NCI-H1092 (cell line): Measurements from ENCODE around the gene SLC35A3.
"Not testable (repeated sequence)": the region's sequence is repeated elsewhere in the genome, so short reads cannot be mapped to it uniquely, and the experiment has no call there.

Experiments used
- DNase-seq: peaks from one replicate; lab custom pipeline; 2025; lab: John Stamatoyannopoulos, UW

Gene SLC35A3

DNA sequence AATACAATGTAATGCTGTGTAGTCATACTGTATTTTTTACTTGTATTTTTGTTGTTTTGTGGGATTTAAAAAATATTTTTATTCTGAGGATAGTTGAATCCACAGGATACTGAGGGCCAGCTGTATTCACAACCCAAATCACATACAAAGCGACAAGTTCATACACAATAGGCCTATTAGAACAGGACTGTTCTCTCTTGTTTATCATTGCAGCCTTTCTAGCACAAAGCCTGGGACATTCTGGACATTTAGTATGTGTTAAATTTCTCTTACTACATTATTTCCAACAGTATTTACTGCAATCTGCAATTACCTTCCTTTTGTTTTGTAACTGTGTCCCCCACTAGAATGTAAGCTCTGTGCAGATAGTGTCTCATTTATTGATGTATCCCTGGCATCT is 65.4 kb downstream of the SLC35A3 start:
- no peak for DNase-seq

- DNase-seq, result no peak
These were observed 67.2 kb downstream of the SLC35A3 start for GRCh38 chr1:100036718-100037655.

GRCh38 chr1:100037656-100037926 is 67.8 kb downstream of the SLC35A3 start:
- no peak for DNase-seq

DNA sequence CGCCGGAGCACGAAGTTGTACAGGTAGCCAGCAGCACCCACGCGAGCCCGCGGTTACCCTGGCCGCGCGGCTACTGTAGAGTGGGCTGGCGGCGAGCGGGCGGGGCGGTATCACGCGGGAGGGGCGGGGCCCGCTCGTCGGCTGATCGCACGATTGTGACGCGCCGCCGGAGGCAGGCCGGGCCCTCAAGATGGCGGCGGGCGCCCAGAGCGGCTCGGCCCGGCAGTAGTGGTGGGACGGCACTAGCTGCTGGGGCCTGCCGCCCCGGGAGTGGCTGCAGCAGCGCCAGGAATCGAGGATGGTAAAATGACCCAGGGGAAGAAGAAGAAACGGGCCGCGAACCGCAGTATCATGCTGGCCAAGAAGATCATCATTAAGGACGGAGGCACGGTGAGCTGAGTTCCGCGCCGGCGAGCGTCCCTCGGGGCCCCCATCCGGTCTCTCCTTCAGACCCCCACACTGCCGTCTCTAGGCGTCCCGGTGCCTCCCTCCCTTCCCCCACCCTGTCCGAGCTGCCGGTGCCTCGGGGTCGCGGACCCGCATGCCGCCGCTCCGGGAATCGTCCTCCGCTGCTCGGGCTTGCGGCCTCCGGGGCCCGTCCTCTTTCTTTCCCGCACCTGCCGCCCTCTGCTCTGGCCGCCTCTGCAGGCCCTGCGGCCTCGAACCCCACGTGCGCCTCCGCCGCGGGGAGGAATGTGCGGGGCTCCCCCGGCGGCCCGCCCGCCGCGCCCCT is 68.3 kb downstream of the SLC35A3 start:
- DNase-seq, result peak; percentile 63

DNA sequence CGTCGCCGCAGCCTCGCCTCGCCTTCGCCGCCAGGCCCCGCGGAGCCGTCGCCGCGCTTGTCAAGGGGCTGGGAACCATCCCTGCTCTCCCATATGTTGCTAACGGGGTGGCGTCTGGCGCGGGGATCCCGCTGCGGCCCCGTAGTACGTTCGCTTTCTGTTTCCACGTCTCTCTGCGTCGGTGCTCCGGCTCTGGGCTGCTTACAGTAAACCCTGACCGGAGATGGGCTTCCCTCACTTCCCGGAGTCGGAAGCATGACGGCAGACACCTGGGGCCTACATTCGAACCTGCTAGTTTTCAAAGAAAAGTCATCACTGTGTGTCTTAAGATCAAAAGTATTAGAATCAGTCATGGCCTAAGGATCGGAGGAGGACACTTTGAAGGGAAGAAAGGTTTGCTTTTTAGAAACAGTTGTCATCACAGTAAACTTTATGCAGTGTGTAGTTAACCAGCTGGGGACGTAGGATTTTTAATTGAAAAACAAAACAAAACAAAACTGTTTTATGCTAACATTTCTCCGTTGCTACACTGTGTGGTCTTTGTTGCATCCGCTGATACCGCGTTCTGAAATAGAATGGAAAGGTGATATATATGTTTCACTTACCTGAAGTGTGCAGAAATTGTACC is 69.0 kb downstream of the SLC35A3 start:
- DNase-seq, result no peak

- DNase-seq, result no peak
These were observed 69.8 kb downstream of the SLC35A3 start for GRCh38 chr1:100039591-100039990.

GRCh38 chr1:100045206-100045605 is 75.4 kb downstream of the SLC35A3 start:
- no peak for DNase-seq

DNA sequence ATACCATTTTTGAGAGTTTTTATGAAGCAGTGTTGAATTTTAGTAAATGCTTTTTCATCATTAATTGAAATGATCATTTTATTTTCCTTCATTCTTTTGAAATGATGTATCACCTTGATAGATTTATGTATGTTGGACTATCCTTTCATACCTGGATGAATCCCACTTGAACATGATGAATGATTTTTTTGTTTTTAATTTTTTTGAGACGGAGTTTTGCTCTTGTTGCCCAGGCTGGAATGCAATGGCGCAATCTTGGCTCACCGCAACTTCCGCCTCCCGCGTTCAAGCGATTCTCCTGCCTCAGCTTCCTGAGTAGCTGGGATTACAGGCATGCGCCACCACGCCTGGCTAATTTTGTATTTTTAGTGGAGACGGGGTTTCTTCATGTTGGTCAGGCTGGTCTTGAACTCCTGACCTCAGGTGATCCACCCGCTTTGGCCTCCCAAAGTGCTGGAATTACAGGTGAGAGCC is 77.5 kb downstream of the SLC35A3 start:
- not testable (repeated sequence) for DNase-seq

DNA sequence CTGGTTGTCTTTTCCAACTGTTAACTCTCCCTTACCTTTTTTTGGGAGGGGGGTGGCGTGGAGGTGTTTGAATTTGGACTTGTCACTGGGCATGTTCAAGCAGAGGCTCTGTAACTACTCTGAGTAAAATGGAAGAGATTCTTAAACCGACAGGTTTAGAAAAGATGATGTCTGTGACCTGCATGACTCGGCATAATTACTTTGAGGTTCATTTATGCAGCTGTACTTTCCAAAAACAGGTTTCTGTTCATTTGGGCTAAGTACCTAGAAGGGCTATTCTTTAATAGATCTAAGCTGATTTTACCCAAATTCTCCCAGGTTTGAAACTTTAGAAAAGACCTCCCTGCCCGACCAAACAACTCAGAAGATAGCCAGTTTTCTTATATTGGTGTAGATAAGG is 80.3 kb downstream of the SLC35A3 start:
- DNase-seq, result no peak

DNA sequence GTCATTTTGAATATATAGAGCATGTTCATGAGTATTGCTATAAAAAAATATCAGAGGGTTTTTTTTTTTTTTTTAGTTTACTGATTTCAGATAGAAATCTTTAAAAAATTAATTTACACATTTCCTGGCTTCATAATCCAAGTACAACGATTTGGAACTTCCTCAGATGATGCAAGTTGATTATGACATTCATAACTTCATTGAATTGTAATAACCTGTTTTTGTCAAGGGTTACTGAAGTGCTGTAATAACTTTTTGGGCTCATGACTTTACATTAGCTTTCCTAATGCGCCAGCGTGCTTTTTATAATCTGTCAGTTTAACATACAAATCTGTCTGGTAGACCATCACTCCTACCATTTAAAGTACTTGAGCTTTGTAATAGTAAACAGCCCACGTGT is 81.6 kb downstream of the SLC35A3 start:
- no peak for DNase-seq

- DNase-seq, result no peak
These were observed 82.1 kb downstream of the SLC35A3 start for GRCh38 chr1:100051893-100052292.

DNA sequence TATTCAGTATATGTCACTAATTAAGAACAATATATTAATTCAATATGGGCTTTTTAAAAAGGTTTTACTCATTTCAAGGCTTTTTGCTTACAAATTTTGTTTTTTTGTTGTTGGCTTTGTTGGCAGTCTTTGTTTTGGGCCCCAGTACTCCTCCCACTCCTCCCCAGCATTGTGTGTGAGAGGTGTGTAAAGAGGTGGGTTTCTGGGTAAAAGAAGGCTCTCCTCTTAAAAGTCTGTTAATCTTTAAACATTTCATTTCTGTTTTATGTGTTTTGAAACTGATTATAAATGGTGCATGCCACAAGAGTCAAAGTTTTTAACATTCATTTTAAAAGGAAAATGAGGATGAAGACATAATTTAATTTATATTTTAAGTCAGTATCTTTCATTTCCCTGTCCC is 83.3 kb downstream of the SLC35A3 start:
- no peak for DNase-seq

DNA sequence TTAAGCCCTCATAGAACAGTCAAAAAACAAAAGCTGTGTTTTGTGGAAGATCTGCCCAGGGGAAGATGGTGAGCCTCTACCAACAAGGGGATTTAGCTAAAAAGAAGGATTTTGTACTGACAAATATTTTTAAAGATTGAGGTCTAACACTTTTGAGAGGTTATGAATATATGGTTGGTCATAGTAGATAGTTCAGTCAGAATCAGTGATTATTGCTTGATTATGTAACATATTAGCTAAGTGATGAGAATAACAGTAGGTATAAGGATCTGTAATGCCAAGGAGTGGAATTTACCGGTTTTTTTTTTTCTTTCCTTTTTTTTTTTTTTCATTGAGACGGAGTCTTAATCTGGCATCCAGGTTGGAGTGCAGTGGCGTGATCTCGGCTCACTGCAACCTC is 83.9 kb downstream of the SLC35A3 start:
- DNase-seq, result no peak

DNA sequence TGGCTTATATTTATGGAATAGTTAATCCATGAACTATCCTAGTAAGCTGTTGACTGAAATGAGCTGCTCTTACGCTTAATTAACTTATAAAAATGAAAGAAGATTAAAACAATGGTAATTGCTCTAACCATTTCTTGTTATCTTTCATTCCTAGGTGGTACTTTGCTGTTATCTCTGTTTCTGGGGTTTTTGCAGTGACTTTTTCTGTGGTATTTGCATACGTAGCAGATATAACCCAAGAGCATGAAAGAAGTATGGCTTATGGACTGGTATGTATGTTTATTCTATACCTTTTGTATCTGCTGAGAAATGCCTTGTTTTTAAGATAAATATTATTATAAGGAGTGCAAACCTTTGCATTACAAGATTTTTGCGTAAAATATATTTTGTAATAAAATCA is 91.9 kb downstream of the SLC35A3 start:
- no peak for DNase-seq

- no peak for DNase-seq
These were observed 95.6 kb downstream of the SLC35A3 start for GRCh38 chr1:100065183-100065968.

- no peak for DNase-seq
These were observed 96.1 kb downstream of the SLC35A3 start for GRCh38 chr1:100065969-100066227.

- DNase-seq, result no peak
These were observed 100.6 kb downstream of the SLC35A3 start for GRCh38 chr1:100070201-100070939.

DNA sequence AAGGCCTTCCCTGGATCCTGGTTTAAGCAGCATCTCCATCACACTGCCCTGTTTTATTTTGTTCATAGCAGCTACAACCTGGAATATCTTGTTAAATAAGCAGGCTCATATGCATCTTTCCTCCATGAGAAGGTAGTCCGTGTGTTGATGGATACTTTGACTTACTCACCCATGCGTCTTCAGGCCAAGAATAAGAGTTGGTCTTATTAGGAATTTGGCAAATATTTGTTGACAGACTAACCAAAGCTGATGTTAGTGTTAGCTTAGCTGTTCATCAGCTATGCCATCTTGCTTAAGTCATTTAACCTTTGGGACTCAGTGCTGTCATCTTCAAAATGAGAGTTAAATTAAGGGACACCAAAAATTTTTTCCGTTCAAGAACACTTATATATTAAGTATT is 103.7 kb downstream of the SLC35A3 start:
- DNase-seq, result no peak

DNA sequence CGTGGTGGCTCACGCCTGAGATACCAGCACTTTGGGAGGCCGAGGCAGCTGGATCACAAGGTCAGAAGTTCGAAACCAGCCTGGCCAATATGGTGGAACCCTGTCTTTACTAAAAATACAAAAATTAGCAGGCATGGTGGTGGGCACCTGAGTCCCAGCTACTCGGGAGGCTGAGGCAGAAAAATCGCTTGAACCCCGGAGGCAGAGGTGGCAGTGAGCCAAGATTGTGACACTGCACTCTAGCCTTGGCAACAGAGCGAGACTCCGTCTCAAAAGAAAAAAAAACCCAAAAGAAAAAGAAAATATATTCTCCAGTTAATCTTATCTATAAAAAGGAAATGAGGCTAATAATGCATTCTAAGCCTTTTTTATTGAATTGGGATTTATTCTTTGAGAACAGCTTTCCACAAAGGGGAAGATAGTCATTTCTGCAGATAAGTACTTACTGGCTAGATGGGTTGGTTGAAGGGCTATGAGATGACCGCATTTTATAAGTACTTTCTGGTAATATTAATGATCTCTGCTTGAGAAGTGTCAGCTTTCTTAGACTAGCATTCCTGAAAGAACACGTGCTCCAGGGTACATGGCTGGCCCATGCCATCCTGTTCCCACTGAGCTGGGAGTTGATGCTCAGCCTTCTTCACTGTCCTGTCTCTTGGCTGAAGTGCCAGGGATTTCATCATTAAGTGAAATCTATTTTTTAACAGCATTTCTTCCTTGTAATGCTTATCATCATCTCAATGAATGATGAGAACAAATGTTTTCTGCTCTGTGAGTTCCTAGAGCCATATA is 105.0 kb downstream of the SLC35A3 start:
- no peak for DNase-seq

DNA sequence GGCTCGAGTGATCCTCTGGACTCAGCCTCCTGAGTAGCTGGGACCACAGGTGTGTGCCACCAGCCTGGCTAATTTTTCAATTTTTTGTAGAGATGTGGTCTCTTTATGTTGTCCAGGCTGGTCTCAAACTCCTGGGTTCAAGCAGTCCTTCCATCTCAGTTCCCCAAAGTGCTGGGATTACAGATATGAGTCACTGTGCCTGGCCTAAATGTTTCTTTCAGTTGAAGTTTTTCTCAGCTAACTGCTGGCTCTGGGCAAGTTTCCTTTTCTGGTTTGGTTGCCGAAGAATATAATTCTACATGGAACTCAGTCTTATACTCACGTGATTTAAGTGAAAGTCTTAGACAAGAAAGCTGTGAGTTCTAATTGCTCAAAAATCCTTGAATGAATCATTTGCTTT is 106.0 kb downstream of the SLC35A3 start:
- DNase-seq, result no peak

- DNase-seq, result no peak
These were observed 106.5 kb downstream of the SLC35A3 start for GRCh38 chr1:100076319-100076718.
